Measurements from ENCODE around the gene CDC25C.
A peak's percentile ranks its signal among the peaks of the same experiment; 100 is the strongest.

The CDC25C gene

GRCh38 chr5:138331449-138332368 lies at the start of gene CDC25C:
CDC25C (minus strand) TSS chr5:138331804; CDS start chr5:138331180, 624 bp downstream.
- peak; percentile 98 to 99 for DNase-seq

- no peak for DNase-seq
These were observed 41.0 kb upstream of the CDC25C start for GRCh38 chr5:138372653-138373052.

- no peak for DNase-seq
These were observed 40.6 kb upstream of the CDC25C start for GRCh38 chr5:138372225-138372624.

GRCh38 chr5:138371454-138371853 lies 39.9 kb upstream of the CDC25C start:
- DNase-seq: no peak

GRCh38 chr5:138370537-138370936 lies 38.9 kb upstream of the CDC25C start:
- no peak for DNase-seq

- no peak for DNase-seq
These were observed 38.1 kb upstream of the CDC25C start for GRCh38 chr5:138369706-138370105.

- no peak for DNase-seq
These were observed 37.7 kb upstream of the CDC25C start for GRCh38 chr5:138369261-138369660.

- DNase-seq: no peak
These were observed 35.2 kb upstream of the CDC25C start for GRCh38 chr5:138366632-138367382.

- DNase-seq: no peak
These were observed 33.0 kb upstream of the CDC25C start for GRCh38 chr5:138364576-138364975.

GRCh38 chr5:138360941-138361452 lies 29.4 kb upstream of the CDC25C start:
- peak in 1 of 2 experiments; percentile 48 for DNase-seq

GRCh38 chr5:138359621-138360020 lies 28.0 kb upstream of the CDC25C start:
- DNase-seq: no peak

- DNase-seq: peak; percentile 15 to 39
These were observed 23.3 kb upstream of the CDC25C start for GRCh38 chr5:138354926-138355378.

GRCh38 chr5:138354387-138354786 lies 22.8 kb upstream of the CDC25C start:
- DNase-seq: no peak

- DNase-seq: no peak
These were observed 22.0 kb upstream of the CDC25C start for GRCh38 chr5:138353560-138354080.

- DNase-seq: peak; percentile 23 to 43
These were observed 21.3 kb upstream of the CDC25C start for GRCh38 chr5:138352722-138353559.

- peak; percentile 68 to 82 for DNase-seq
These were observed 20.6 kb upstream of the CDC25C start, which contains the start of gene KDM3B for GRCh38 chr5:138352071-138352721. KDM3B (plus strand) TSS chr5:138352685; CDS start chr5:138352796, 111 bp downstream.

GRCh38 chr5:138351517-138351916 lies 19.9 kb upstream of the CDC25C start:
- DNase-seq: no peak

GRCh38 chr5:138351056-138351455 lies 19.5 kb upstream of the CDC25C start:
- no peak for DNase-seq

- DNase-seq: no peak
These were observed 18.9 kb upstream of the CDC25C start for GRCh38 chr5:138350563-138350890.

GRCh38 chr5:138349852-138350562 lies 18.4 kb upstream of the CDC25C start:
- no peak for DNase-seq

- DNase-seq: no peak
These were observed 15.3 kb upstream of the CDC25C start for GRCh38 chr5:138346889-138347288.
